Panc1 (cell line): Measurements from ENCODE around the gene FHAD1. TPM values are rescaled to one million over a fixed set of nuclear protein-coding genes. Genes with fewer than 3 reads are reported as not detected.

Experiments used
- ATAC-seq: fragments of 200-7000 bp; cut with Tn5 transposase; 2 replicates; pipeline ENCODE4 v1.9.1; 2020; ENCODE audit warnings: mild to moderate bottlenecking, moderate library complexity
- BruUV-seq: library from RNA; stranded (reverse); fragments of 400-500 nt; replicated peaks from 2 replicates; lab custom pipeline; 2021; lab: Mats Ljungman, UMichigan
- CTCF ChIA-PET: fragments of 300-600 bp; sonication (Branson Sonifier 250); formaldehyde crosslinking; loops from one replicate; lab custom pipeline; 2022; ENCODE audit warnings: antibody characterized with exemption; lab: Charles Lee
- POLR2A ChIA-PET: fragments of 300-600 bp; sonication (Branson Sonifier 250); formaldehyde crosslinking; loops from one replicate; lab custom pipeline; 2022; ENCODE audit warnings: antibody characterized with exemption; lab: Charles Lee
- DNase-seq: peaks from one replicate; pipeline ENCODE4 v3.0.0-alpha.2; 2010; ENCODE audit warnings: low read depth, low spot score
- H3K27ac ChIP-seq: 2 replicates; pipeline ENCODE4 v1.5.1; 2011; ENCODE audit warnings: mild to moderate bottlenecking, low read length, inconsistent platforms
- H3K27me3 ChIP-seq: fragments of 200-500 bp; sonication (Bioruptor generic); 2 replicates; pipeline ENCODE4 v1.6.0; 2014; ENCODE audit warnings: low read length, inconsistent platforms; ENCODE audit not compliant: control insufficient read depth, insufficient read depth
- H3K36me3 ChIP-seq: fragments of 200-500 bp; sonication (Bioruptor generic); 2 replicates; pipeline ENCODE4 v1.5.1; 2014; ENCODE audit warnings: inconsistent platforms, mild to moderate bottlenecking, low read length, moderate library complexity; ENCODE audit not compliant: control insufficient read depth, insufficient read depth
- H3K4me1 ChIP-seq: 2 replicates; pipeline ENCODE4 v1.5.1; 2011; ENCODE audit warnings: inconsistent platforms, mild to moderate bottlenecking, low read length, moderate library complexity; ENCODE audit not compliant: control insufficient read depth, insufficient read depth
- H3K4me3 ChIP-seq, 2 experiments: 2 replicates each; pipeline ENCODE4 v1.5.1; 2011 to 2012; ENCODE audit warnings: low read depth in 2 of 2, low read length in 2 of 2, mild to moderate bottlenecking in 2 of 2, inconsistent platforms in 1 of 2, moderate library complexity in 1 of 2
- H3K9me3 ChIP-seq: fragments of 200-500 bp; sonication (Bioruptor generic); 2 replicates; pipeline ENCODE4 v1.5.1; 2014; ENCODE audit warnings: low read depth, mild to moderate bottlenecking, inconsistent platforms, low read length, moderate library complexity; ENCODE audit not compliant: control insufficient read depth, insufficient read depth
- POLR2AphosphoS5 ChIP-seq: IDR thresholded peaks from 2 replicates; pipeline ENCODE4 v1.6.1; 2012; ENCODE audit warnings: mild to moderate bottlenecking, low read depth, low read length, moderate library complexity
- REST ChIP-seq, 2 experiments: IDR thresholded peaks; 2 replicates each; pipeline ENCODE4 v1.6.1; 2011 to 2012; ENCODE audit warnings: low read depth in 2 of 2, control low read depth in 1 of 2, low read length in 1 of 2, mild to moderate bottlenecking in 1 of 2, moderate library complexity in 1 of 2; ENCODE audit not compliant: insufficient read depth in 1 of 2
- SIN3A ChIP-seq: IDR thresholded peaks from 2 replicates; pipeline ENCODE4 v1.6.1; 2012; ENCODE audit warnings: low read depth, mild to moderate bottlenecking, low read length, moderate library complexity, borderline replicate concordance; ENCODE audit not compliant: insufficient read depth
- TCF7L2 ChIP-seq: IDR thresholded peaks from 2 replicates; pipeline ENCODE4 v1.6.1; 2011; ENCODE audit warnings: mild to moderate bottlenecking, low read depth, low read length, inconsistent platforms
- in situ Hi-C: cut with HindIII; loops from 2 replicates; pipeline ENCODE4 v1.10.0; 2016; ENCODE audit warnings: low sequenced_read_pairs, low pct_unique_long_range_greater_than_20kb
- intact Hi-C: fragments of 100-400 bp; cut with micrococcal nuclease; formaldehyde crosslinking; loops from one replicate; pipeline ENCODE4 v1.10.0; 2022; ENCODE audit not compliant: unreplicated experiment
- total RNA-seq: library from RNA; stranded (reverse); gene quantifications from one replicate; pipeline ENCODE4 v1.2.1, GENCODE V29; 2021; ENCODE audit not compliant: unreplicated experiment
- TF ChIP-seq, protein P1 (sequence below): fragments of 450-650 bp; IDR thresholded peaks from 2 replicates; pipeline ENCODE4 v1.5.1; 2017; ENCODE audit warnings: mild to moderate bottlenecking

Gene FHAD1
- total RNA-seq, 1 experiment from 2014 or later = 0.23 TPM

DNA sequence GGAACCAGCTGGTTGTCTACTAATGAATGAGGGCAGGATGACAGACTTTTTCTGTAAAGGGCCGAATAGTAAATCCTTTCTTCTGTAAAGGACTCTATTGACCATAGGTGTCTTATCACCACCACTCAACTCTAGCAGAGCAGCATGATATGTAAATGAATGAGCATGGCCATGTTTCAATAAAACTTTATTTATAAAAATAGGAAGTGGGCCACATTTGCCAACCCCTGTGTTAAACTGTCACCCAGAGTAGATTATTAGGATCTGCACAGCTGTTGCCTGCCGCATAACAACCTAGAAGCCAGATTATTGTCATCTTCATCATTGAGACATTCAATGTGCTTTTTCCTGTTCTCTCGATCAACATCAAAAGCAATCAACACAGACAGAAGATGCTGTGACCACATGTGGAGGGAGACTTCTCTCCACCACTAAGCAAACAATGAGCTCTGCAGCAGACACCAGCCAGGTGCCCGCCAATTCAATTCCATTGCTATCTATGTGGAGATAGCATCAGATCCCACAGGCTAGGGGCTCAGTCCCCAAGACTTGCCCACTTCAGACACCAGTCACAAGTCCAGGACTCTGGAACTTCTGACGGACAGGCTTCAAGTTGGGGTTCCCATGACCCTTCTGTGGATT, 155.9 kb downstream of the FHAD1 start:
- Histone ChIP-seq H3K27ac (no peak overlapping the region), H3K36me3 (no peaks in the 10 kb centered on the region), H3K4me1 (peaks cover 5% of the 10 kb centered on the region; the same call in 1 of the 2 replicates), H3K9me3 (peaks cover 7% of the 10 kb centered on the region; the same call in 1 of the 2 replicates), H3K27me3 (no peaks in the 10 kb centered on the region), H3K4me3 (no peak overlapping the region)
- DNase-seq = no peak
- ChIA-PET CTCF (no interaction called here), POLR2A (no interaction called here)
- intact Hi-C loops = no loop called here
- BruUV-seq = no TSS peak
- in situ Hi-C loops = no loop called here
- TF ChIP-seq SIN3A (no peak), TCF7L2 (no peak), REST (IDR thresholded peaks at IDR 0.05; ENCODE audit: insufficient read depth in 1 of 2, low read depth in 2 of 2, low read length in 1 of 2) (no peak), POLR2AphosphoS5 (no peak)
- TF ChIP-seq, protein P1, sequence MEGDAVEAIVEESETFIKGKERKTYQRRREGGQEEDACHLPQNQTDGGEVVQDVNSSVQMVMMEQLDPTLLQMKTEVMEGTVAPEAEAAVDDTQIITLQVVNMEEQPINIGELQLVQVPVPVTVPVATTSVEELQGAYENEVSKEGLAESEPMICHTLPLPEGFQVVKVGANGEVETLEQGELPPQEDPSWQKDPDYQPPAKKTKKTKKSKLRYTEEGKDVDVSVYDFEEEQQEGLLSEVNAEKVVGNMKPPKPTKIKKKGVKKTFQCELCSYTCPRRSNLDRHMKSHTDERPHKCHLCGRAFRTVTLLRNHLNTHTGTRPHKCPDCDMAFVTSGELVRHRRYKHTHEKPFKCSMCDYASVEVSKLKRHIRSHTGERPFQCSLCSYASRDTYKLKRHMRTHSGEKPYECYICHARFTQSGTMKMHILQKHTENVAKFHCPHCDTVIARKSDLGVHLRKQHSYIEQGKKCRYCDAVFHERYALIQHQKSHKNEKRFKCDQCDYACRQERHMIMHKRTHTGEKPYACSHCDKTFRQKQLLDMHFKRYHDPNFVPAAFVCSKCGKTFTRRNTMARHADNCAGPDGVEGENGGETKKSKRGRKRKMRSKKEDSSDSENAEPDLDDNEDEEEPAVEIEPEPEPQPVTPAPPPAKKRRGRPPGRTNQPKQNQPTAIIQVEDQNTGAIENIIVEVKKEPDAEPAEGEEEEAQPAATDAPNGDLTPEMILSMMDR = no peak
- ATAC-seq = no peak

DNA sequence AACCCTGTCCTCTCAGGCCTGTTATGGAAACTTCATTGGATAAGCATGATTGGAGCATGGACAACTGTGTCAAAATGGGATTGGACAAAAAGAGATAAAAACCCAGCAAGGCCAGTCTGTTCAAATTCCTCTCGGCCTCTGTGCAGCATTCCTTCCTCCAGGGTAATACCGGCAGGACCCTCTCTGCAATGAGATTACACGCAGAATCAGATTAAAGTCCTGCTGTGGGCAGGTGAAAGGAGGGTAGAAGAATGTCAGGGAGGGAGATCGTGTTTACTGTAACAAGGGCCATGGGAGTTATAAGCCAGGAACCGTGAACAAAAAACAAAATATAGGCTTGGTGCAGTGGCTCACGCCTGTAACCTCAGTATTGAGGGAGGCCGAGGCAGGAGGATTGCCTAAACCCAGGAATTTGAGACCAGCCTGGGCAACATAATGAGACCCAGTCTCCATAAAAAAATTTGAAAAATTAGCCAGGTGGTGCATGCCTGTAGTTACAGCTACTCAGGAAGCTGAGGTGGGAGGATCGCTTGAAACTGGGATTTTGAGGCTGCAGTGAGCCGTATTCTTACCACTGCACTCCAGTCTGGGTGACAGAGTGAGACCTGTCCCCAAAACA, 157.0 kb downstream of the FHAD1 start:
- TF ChIP-seq TCF7L2 (no peak), POLR2AphosphoS5 (no peak), REST (IDR thresholded peaks at IDR 0.05; ENCODE audit: insufficient read depth in 1 of 2, low read depth in 2 of 2, low read length in 1 of 2) (no peak), SIN3A (no peak)
- TF ChIP-seq, protein P1 = no peak
- CTCF ChIA-PET = no interaction called here
- in situ Hi-C loops = no loop called here
- Histone ChIP-seq H3K27me3 (no peaks in the 10 kb centered on the region), H3K27ac (no peak overlapping the region), H3K4me1 (peaks cover 11% of the 10 kb centered on the region; the same call in 1 of the 2 replicates), H3K4me3 (no peak overlapping the region), H3K36me3 (no peaks in the 10 kb centered on the region), H3K9me3 (peaks cover 7% of the 10 kb centered on the region; the same call in 1 of the 2 replicates)
- DNase-seq (no peak), ATAC-seq (no peak)
- intact Hi-C loops = no loop called here
- BruUV-seq = no TSS peak
- POLR2A ChIA-PET = no interaction called here
